Measurements from ENCODE around the gene PROKR2.

- TF ChIP-seq PBX3 (IDR thresholded peaks at IDR 0.05) (no peak), POLR2A (IDR thresholded peaks at IDR 0.05; ENCODE audit: low read length) (no peak), CTCF (IDR thresholded peaks at IDR 0.05) (no peak), EP300 (IDR thresholded peaks at IDR 0.05) (no peak), ELK1 (IDR thresholded peaks at IDR 0.05; ENCODE audit: low read depth, low read length) (no peak), MYC (IDR thresholded peaks at IDR 0.05; ENCODE audit: borderline replicate concordance, low read length) (no peak), HDAC2 (IDR thresholded peaks at IDR 0.05) (no peak), ESRRA (IDR thresholded peaks at IDR 0.05; ENCODE audit: borderline replicate concordance, low read length) (no peak), JUN (IDR thresholded peaks at IDR 0.05) (no peak), USF2 (IDR thresholded peaks at IDR 0.05) (no peak), HMGXB4 (CRISPR knock-in tag; IDR thresholded peaks at IDR 0.05; ENCODE audit: borderline replicate concordance) (no peak), ZC3H11A (IDR thresholded peaks at IDR 0.05) (no peak), KDM1A (IDR thresholded peaks at IDR 0.05; ENCODE audit: low read depth) (no peak)
These were observed 40.2 kb upstream of the PROKR2 start for GRCh38 chr20:5356941-5357340.
